ENCODE data around the gene GUCA1A. TPM values are rescaled to one million over a fixed set of nuclear protein-coding genes. Genes with fewer than 3 reads are reported as not detected.
"Not testable (repeated sequence)": the region's sequence is repeated elsewhere in the genome, so short reads cannot be mapped to it uniquely, and the experiment has no call there.

GUCA1A gene
- total RNA-seq, 2 donors from 2014 or later: not detected

GRCh38 chr6:42197555-42198362 is 24.6 kb downstream of the GUCA1A start:
- no peak for DNase-seq
- no peak for ATAC-seq
- intact Hi-C loops (cut with DNase I, micrococcal nuclease): no loop called here

- DNase-seq: no peak
- intact Hi-C loops (cut with DNase I, micrococcal nuclease): no loop called here
- no peak for ATAC-seq
These were observed 26.2 kb downstream of the GUCA1A start for GRCh38 chr6:42199106-42199981.

- intact Hi-C loops (cut with DNase I, micrococcal nuclease): no loop called here
- ATAC-seq (no peak), DNase-seq (no peak)
These were observed 26.9 kb downstream of the GUCA1A start for GRCh38 chr6:42200035-42200434.

- no peak for DNase-seq
These were observed 28.2 kb downstream of the GUCA1A start for GRCh38 chr6:42201382-42201781.

GRCh38 chr6:42202131-42202915 is 29.2 kb downstream of the GUCA1A start:
- intact Hi-C loops (cut with DNase I, micrococcal nuclease); ATAC-seq; DNase-seq: not testable (repeated sequence)

More at GRCh38 chr6:42201382-42201781, 28.2 kb downstream of the GUCA1A start:
- intact Hi-C loops (cut with DNase I, micrococcal nuclease): no loop called here
- no peak for ATAC-seq

- ATAC-seq (no peak), DNase-seq (no peak)
- intact Hi-C loops (cut with DNase I, micrococcal nuclease): no loop called here
These were observed 30.0 kb downstream of the GUCA1A start for GRCh38 chr6:42203183-42203582.

GRCh38 chr6:42204768-42205282 is 31.7 kb downstream of the GUCA1A start:
- DNase-seq (no peak), ATAC-seq (no peak)
- intact Hi-C loops (cut with DNase I, micrococcal nuclease): no loop called here

- DNase-seq; ATAC-seq; intact Hi-C loops (cut with DNase I, micrococcal nuclease): not testable (repeated sequence)
These were observed 34.4 kb downstream of the GUCA1A start for GRCh38 chr6:42207559-42207958.

- DNase-seq: no peak
- intact Hi-C loops (cut with DNase I, micrococcal nuclease): no loop called here
- ATAC-seq: no peak
These were observed 37.4 kb downstream of the GUCA1A start for GRCh38 chr6:42210551-42210950.

GRCh38 chr6:42211726-42212125 is 38.6 kb downstream of the GUCA1A start:
- intact Hi-C loops (cut with DNase I, micrococcal nuclease): no loop called here
- DNase-seq (no peak), ATAC-seq (no peak)

- intact Hi-C loops (cut with DNase I, micrococcal nuclease): no loop called here
- DNase-seq: no peak
- no peak for ATAC-seq
These were observed 39.3 kb downstream of the GUCA1A start for GRCh38 chr6:42212442-42212841.

GRCh38 chr6:42216495-42216894 is 43.3 kb downstream of the GUCA1A start:
- ATAC-seq; DNase-seq; intact Hi-C loops (cut with DNase I, micrococcal nuclease): not testable (repeated sequence)

GRCh38 chr6:42217157-42217518 is 44.0 kb downstream of the GUCA1A start:
- no peak for DNase-seq
- intact Hi-C loops (cut with DNase I, micrococcal nuclease): no loop called here
- peak; percentile 10 for ATAC-seq

GRCh38 chr6:42217519-42218367 is 44.6 kb downstream of the GUCA1A start, which contains the start of gene MRPS10:
TSS of gene MRPS10 (minus strand) at chr6:42217861. CDS start at chr6:42217849, 12 bp downstream.
- intact Hi-C loops (cut with DNase I, micrococcal nuclease): no loop called here
- DNase-seq: peak; percentile 92
- ATAC-seq: peak; percentile 98

- intact Hi-C loops (cut with DNase I, micrococcal nuclease): no loop called here
- no peak for ATAC-seq
- DNase-seq: no peak
These were observed 47.6 kb downstream of the GUCA1A start for GRCh38 chr6:42220807-42221206.

- intact Hi-C loops (cut with DNase I, micrococcal nuclease): no loop called here
- ATAC-seq: no peak
- no peak for DNase-seq
These were observed 48.4 kb downstream of the GUCA1A start for GRCh38 chr6:42221546-42221945.

- ATAC-seq: no peak
- intact Hi-C loops (cut with DNase I, micrococcal nuclease): no loop called here
- DNase-seq: no peak
These were observed 49.3 kb downstream of the GUCA1A start for GRCh38 chr6:42222448-42222847.
